HG02938 (cell line): ENCODE measurements around the gene HIVEP3.

Experiments
- ATAC-seq: cut with Tn5 transposase; IDR thresholded peaks from one replicate; pipeline ENCODE4 v1.9.1; 2021; ENCODE audit warnings: mild to moderate bottlenecking, moderate library complexity; ENCODE audit not compliant: unreplicated experiment

Gene HIVEP3

DNA sequence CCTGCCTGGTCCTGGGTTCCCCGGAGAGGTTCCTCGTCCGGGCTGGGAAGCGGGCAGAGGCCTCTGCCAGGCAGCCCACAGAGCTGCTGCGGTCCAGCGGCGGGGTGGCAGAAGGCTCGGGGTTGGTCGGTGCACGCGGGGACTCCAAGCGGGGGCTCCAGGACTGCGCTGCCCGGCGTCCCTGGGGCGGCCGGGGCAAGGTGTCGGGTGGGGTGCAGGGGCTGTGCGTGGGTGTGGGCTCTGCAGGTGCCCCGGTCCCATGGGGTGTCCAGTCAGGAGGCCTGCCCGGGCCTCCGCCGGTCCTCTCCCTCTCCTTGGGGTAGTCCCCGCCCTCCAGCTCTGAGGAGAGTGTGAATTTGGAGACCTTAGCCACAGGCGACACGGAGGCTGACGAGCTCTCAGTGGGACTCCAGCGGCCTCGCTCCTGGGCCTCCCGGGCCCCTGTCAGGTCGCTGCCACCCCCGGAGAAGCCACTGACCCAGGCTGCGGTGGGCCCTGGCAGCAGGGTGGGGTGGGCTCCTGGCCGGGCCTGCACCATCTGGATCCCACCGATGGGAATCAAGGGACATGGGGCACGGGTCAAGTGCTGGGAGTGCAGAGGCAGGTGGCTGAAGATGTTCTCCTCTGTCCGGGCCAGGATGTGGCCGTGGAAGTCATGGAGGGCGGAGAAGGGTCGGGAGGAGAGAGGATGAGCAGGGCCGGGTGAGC, 408.0 kb downstream of the HIVEP3 start:
- ATAC-seq = no peak

GRCh38 chr1:41509270-41509671, 409.5 kb downstream of the HIVEP3 start:
- ATAC-seq = no peak

DNA sequence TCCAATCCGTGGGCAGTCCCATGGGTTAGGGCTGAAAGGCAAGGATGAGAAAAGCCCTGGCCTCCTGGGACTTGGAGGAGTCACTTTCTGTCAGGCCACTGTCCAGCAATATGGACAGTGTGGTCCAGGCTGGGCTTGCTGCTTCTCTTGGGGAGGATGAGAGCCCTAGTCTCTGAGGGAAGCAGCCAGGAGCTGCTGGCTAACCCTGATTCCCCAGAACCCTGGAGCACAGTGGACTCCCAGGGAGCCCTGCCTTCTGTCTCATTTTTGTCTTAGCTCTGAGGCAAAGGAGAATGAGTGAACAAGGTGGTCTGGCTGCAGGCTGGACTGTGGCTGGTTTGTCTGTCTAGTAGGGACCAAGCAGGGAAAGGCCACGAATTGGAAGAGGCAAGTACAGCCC, 410.4 kb downstream of the HIVEP3 start:
- no peak for ATAC-seq

DNA sequence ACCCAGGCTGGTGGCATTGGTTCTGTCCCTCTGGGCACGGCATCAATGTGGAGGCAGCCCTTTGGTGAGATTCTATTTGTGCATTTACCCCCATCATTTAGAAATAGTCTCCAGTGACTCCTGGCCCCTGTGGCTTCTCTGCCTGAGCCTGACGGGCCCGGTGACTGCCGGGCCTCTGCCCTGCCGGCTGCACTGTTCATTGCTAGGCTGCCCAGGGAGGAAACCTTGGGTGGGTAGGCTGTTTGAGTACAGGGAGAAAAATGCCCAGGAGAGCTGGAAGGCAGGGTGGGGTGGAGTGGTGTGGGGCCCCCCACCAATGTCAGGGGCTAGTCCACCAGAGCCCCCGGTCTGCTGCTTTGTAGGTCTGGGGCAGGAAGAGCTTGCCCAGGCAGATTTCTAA, 410.9 kb downstream of the HIVEP3 start:
- ATAC-seq = no peak

DNA sequence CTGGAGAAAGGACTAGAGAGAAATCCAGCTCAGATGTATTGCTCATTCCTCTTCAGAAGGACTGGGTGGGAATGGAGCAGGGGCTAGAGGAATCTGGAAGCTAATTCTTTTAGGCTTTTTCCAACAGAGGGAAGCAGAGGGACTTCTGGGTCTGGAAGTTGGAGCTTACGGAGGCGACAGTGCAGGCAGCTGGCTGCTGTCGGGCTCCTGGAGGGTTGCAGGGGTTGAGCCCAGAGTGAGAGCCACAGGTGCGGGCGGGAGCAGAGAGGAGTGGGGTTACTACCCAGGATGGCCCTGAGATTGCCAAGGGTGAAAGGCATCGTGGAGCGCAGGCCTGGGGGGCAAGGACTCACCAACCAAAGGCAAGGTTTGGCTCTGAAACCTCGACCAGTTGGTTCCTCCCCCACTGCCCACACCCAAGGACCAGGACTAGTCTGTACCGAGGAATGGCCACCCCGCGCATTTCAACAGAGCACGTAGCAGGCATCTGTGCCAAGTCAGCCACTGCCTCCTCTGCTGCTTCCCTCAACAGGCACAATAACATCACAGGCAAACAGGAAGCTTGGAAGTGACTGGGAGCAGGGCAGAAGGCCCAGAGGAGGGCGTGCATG, 411.5 kb downstream of the HIVEP3 start:
- ATAC-seq = no peak

- no peak for ATAC-seq
Observed at GRCh38 chr1:41504114-41505035, 414.3 kb downstream of the HIVEP3 start.

DNA sequence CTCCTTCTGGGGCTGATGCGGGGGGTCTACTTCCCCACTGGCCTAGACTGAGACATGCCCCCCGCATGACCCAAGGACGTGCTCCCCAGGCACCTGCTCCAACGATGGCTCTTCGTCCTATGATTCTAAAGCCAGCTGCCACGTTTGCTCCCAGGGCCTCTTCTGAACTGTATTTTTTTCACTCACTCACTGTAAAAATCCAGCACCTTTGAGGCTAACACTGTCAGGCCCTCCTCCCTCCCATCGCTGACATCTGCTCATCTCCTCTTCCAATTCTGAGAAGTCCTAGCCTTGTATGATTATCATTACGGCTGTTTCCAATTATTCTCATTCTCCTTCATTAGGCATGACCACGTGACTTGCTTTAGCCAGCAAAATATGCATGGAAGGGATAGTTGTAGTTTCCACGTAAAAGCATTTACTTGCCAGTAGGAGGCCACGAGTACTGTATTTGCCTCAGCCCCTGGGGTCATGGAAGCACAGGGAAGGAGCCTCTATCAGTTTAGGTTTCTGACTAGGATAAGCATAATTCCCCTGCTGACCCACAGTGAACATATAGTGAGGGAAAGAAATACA, 415.1 kb downstream of the HIVEP3 start:
- no peak for ATAC-seq

GRCh38 chr1:41502912-41503311, 415.8 kb downstream of the HIVEP3 start:
- no peak for ATAC-seq

DNA sequence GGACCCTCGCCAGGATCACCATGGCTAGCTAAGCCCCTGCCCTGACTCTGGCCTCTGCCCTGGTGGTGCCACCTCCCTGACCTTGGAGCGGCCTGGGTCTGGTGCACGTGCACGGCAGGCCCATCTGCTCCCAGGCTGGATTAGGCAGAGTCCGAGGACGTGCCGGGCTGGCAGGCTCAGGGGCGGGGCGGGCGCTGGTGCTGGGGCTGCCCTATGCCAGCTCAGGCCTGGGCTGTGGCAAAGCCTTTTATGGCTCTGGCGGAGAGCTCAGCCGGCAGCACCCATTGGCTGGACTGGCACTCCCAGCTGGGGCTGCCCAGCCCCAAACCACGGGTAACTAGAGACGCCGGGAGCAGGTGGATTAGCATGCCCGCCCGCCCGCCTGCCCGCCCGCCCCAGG, 417.1 kb downstream of the HIVEP3 start:
- ATAC-seq = no peak

DNA sequence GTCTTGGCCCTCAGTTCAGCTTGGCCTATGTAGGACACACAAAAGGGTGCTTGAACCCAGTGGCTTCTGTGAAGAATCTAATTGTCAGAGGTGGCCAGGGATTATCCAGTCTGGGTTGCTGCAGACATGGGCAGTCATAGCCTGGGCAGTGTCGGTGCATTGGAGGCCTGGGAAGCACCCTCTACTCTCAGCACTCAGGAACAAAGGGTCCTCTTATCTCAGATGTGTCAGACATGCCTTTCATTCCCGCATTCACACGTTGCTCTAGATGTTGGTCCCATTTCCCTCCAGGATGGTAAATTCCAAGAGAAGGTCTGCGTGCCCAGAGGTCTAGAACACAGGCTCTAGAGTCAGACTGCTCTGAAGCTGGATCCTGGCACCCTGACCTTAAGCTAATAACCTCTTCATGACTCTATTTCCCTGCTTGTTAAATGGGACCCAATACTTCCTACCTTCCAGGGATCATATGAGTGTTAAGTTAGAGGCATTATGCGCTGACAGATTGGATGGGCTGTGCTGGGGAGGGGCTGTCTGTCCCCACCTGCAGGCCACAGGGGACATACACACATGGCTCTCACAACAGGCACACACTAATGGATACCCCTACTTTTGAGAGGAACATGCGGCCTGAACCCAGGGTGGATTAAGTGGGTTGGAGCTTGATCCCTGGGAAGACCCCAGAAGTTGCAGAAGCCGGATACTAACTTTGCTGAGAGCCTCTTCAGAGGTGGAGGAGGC, 417.8 kb downstream of the HIVEP3 start:
- ATAC-seq = no peak

DNA sequence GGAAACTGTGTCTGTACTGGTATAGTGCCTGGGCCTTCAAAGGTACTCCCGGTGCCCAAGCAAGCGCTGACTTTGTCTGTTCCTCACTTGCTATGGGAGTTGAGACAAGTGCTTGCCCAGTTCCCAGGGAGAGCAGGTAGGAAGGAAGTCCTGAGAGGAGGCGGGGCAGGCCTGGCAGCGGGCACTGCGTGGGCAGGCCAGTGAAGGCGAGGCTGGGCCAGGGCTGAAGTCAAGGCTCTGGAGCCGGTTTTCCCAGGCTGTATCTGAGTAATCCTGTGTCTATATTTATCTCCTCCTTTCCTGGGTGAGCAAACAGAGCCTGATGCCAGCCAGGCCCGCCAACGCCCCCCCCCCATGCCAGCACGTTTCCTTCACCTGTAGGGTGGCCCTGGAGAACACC, 418.3 kb downstream of the HIVEP3 start:
- ATAC-seq = no peak

DNA sequence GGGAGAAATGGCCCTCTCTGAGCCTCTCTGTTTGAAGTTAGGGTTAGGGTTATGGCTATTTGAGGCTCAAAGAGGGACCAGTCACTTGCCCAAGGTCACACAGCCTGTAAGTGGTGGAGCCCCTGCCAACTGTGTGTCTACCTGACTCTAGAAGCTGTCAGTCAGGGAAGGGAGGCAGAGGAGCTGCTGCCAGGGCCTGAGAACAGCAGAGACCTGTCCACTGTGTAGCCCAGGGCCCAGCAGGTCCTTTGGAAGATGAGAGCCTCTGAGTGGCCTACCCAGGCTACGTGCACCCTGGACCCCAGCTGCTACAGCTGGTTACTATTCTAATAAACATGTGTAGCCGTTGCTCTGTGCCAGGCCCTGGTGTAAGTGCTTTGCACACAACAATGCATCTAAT, 419.1 kb downstream of the HIVEP3 start:
- no peak for ATAC-seq

GRCh38 chr1:41498804-41499203, 419.9 kb downstream of the HIVEP3 start:
- ATAC-seq = no peak

- ATAC-seq = no peak
Observed at GRCh38 chr1:41498391-41498790, 420.3 kb downstream of the HIVEP3 start.

GRCh38 chr1:41497461-41498030, 421.2 kb downstream of the HIVEP3 start:
- ATAC-seq = no peak

GRCh38 chr1:41497056-41497440, 421.7 kb downstream of the HIVEP3 start:
- ATAC-seq = no peak

GRCh38 chr1:41496080-41497055, 422.4 kb downstream of the HIVEP3 start:
- no peak for ATAC-seq

DNA sequence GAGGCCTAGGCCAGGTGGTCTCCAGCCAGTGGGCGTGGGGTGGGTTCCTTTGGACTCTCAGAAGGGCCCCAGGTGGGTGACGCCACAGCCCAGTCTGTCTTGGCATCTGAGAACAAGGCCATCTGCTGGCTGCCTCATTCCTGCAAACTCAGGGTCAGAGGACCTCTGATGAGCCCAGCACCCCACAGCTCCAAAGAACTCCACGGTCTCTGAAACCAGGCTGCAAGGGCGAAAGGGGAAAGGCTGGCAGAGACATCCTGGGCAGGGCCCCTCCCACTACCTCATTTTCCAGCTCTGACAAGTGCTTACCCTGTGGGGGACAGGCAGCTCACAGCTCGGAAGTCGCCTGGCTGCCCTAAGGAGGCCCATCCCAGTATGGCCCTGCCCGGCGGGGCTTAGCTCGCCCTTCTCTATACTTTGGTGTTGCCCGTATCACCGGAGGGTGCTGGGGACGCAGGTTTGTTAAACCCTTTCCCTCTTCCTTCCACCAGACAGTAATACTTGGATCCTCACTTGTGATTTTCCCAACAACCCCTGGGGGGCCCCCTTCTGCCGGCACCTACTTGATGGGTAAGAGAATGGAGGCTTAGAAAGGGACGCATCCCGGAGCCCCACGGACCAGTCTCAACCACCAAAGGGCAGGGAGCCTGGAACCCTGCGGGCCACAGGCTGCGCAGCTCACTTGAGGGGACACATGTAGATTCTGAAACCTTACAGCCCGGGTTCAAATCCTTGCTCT, 423.3 kb downstream of the HIVEP3 start:
- ATAC-seq = no peak
